ENCODE data around the gene TRAF3. TPM values are rescaled to one million over a fixed set of nuclear protein-coding genes. Genes with fewer than 3 reads are reported as not detected.

TRAF3 gene
- total RNA-seq, 1 experiment from 2014 or later, result 49.3 TPM

DNA sequence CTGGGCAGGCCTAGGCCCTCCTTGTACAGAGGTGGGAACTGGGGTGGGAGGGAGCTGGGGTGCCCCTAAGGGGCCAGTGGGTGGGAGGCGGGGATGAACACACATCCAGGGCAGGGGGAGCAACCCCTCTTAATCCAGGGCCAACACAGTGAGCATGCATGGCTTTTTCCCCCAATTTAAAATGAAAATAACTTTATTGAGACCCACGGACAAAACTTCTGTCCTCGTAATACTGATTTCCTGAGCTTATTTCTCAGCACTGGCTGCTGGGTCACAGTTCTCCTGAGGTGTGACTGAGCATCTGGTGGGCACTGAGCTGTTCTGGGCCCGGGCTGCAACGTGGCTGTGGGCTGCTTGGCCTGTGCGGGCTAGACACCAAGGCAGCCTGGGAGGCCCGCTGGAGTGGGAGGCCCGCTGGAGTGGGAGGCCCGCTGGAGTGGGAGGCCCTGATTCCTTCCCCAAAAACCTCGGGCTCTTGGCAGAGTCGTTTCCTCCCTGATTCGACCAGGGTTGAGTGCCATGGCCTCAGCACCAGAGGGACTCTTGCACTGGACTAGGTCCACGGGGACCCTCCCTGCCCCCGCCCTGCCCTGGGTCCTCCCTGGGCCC, 24.9 kb upstream of the TRAF3 start:
- no TSS peak for BruUV-seq (replicated peaks)
- ChIA-PET CTCF (no interaction called here), POLR2A (ENCODE audit: low non-redundant PET) (no interaction called here)
- Histone ChIP-seq H3K36me3 (ENCODE audit: insufficient read depth, low read length, poor library complexity, severe bottlenecking) (peaks cover 2% of the 10 kb centered on the region), H3K4me1 (ENCODE audit: insufficient read depth, low read length, poor library complexity, severe bottlenecking) (no peaks in the 10 kb centered on the region), H3K27me3 (replicated peaks; ENCODE audit: insufficient read depth, low read depth, low read length, poor library complexity) (no peaks in the 10 kb centered on the region), H3K4me3 (ENCODE audit: low read depth, low read length, poor library complexity, severe bottlenecking) (no peak overlapping the region), H3K27ac (ENCODE audit: low read depth, low read length, poor library complexity, severe bottlenecking) (no peak overlapping the region), H3K9me3 (ENCODE audit: low read depth, low read length, poor library complexity, severe bottlenecking) (no peaks in the 10 kb centered on the region)
- DNase-seq (ENCODE audit: low spot score), result no peak
- intact Hi-C loops (cut with micrococcal nuclease; ENCODE audit: unreplicated experiment), result no loop called here
- TF ChIP-seq CTCF (conservative IDR thresholded peaks at IDR 0.05; ENCODE audit: low read depth, low read length) (no peak), EZH2 (IDR thresholded peaks at IDR 0.05; ENCODE audit: borderline replicate concordance, low read depth, low read length, poor library complexity, severe bottlenecking) (no peak)

GRCh38 chr14:102754370-102755262, 22.6 kb upstream of the TRAF3 start:
- intact Hi-C loops (cut with micrococcal nuclease; ENCODE audit: unreplicated experiment), result no loop called here
- no peaks in the 10 kb centered on the region for H3K9me3 ChIP-seq (ENCODE audit: low read depth, low read length, poor library complexity, severe bottlenecking)
- ChIA-PET CTCF (no interaction called here), POLR2A (ENCODE audit: low non-redundant PET) (no interaction called here)
- DNase-seq (ENCODE audit: low spot score), result no peak
- H3K27me3 ChIP-seq (replicated peaks; ENCODE audit: insufficient read depth, low read depth, low read length, poor library complexity), result no peaks in the 10 kb centered on the region
- no peak overlapping the region for H3K27ac ChIP-seq (ENCODE audit: low read depth, low read length, poor library complexity, severe bottlenecking)
- no TSS peak for BruUV-seq (replicated peaks)
- H3K36me3 ChIP-seq (ENCODE audit: insufficient read depth, low read length, poor library complexity, severe bottlenecking), result no peaks in the 10 kb centered on the region
- H3K4me1 ChIP-seq (ENCODE audit: insufficient read depth, low read length, poor library complexity, severe bottlenecking), result peaks cover 5% of the 10 kb centered on the region
- no peak for TF ChIP-seq CTCF (conservative IDR thresholded peaks at IDR 0.05; ENCODE audit: low read depth, low read length)
- TF ChIP-seq EZH2 (IDR thresholded peaks at IDR 0.05; ENCODE audit: borderline replicate concordance, low read depth, low read length, poor library complexity, severe bottlenecking), result no peak
- H3K4me3 ChIP-seq (ENCODE audit: low read depth, low read length, poor library complexity, severe bottlenecking), result no peak overlapping the region

DNA sequence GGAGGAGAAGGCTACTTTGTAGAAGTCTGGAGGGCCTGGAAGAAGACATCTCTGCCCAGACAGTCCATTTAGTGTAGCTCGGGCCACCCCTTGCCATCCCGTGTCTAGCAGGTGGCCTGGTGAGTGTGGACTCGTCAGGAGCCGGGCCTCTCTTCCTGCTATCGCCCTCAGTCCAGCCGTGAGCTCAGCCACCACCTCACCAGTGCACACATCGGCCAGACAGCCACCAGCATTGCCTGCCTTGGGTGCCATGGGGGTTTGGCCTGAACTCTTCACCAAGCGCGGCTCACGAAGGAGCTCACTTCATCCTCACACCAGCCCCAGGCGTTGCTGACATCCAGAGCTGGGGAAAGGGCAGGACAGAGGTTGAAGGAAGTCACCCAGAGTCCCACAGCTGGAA, 19.6 kb upstream of the TRAF3 start:
- no peak overlapping the region for H3K27ac ChIP-seq (ENCODE audit: low read depth, low read length, poor library complexity, severe bottlenecking)
- H3K9me3 ChIP-seq (ENCODE audit: low read depth, low read length, poor library complexity, severe bottlenecking), result no peaks in the 10 kb centered on the region
- ChIA-PET POLR2A (ENCODE audit: low non-redundant PET) (no interaction called here), CTCF (interaction anchor here (0.6 kb wide), 1 partner anchor 634 kb away, joined by 3 read pairs; no protein-coding TSS in a partner anchor)
- intact Hi-C loops (cut with micrococcal nuclease; ENCODE audit: unreplicated experiment), result no loop called here
- BruUV-seq (replicated peaks), result no TSS peak
- no peak overlapping the region for H3K4me3 ChIP-seq (ENCODE audit: low read depth, low read length, poor library complexity, severe bottlenecking)
- DNase-seq (ENCODE audit: low spot score), result no peak
- H3K27me3 ChIP-seq (replicated peaks; ENCODE audit: insufficient read depth, low read depth, low read length, poor library complexity), result no peaks in the 10 kb centered on the region
- no peaks in the 10 kb centered on the region for H3K36me3 ChIP-seq (ENCODE audit: insufficient read depth, low read length, poor library complexity, severe bottlenecking)
- no peak for TF ChIP-seq CTCF (conservative IDR thresholded peaks at IDR 0.05; ENCODE audit: low read depth, low read length)
- TF ChIP-seq EZH2 (IDR thresholded peaks at IDR 0.05; ENCODE audit: borderline replicate concordance, low read depth, low read length, poor library complexity, severe bottlenecking), result no peak
- H3K4me1 ChIP-seq (ENCODE audit: insufficient read depth, low read length, poor library complexity, severe bottlenecking), result peaks cover 16% of the 10 kb centered on the region

Measured in A673 (cell line).